Measurements from ENCODE around the gene UBE2V1. TPM values are rescaled to one million over a fixed set of nuclear protein-coding genes. Genes with fewer than 3 reads are reported as not detected.
"Not testable (repeated sequence)": the region's sequence is repeated elsewhere in the genome, so short reads cannot be mapped to it uniquely, and the experiment has no call there.

UBE2V1 gene
- polyA plus RNA-seq, 1 experiment: 101 TPM

DNA sequence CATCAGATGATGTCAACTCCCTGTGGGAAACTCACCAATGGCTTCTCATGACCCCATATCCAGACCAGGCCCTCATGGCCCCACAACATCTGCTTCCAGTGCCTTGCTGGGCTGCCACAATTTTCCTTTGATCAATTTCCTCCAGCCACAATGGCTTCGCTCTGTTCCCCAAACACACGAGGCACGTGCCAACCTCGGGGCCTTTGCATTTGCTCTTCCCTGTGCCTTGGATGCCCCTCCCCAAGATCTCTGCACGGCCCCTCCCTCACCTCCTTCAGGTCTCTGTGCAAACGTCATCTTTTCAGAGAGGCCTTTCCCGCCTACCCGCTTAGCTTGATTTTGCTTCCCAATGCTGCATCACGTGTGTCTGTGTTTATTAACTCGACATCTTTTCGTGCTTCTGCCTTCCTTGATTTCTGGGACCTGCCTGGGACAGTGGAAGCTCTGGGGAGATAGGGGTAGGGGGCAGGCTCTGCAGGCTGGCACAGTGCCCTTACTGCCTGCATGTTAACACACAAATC is 27.4 kb upstream of the UBE2V1 start:
- no peaks in the 10 kb centered on the region for H3K27me3 ChIP-seq (ENCODE audit: control insufficient read depth, insufficient read depth, low read length)
- POLR2A ChIA-PET: no interaction called here
- CTCF ChIA-PET: interaction anchor here (0.7 to 2.1 kb wide), 7 partner anchors 8 to 162 kb away, joined by 3 to 7 read pairs (median 3); partner anchors contain the start of gene PEDS1
- peaks cover 29% of the 10 kb centered on the region for H3K36me3 ChIP-seq (ENCODE audit: control insufficient read depth, insufficient read depth, low read length)
- no peak overlapping the region for H3K4me3 ChIP-seq (ENCODE audit: low read depth, low read length)
- TF ChIP-seq CTCF (IDR thresholded peaks at IDR 0.05; ENCODE audit: insufficient read depth, low read depth, low read length): no peak
- DNase-seq (ENCODE audit: low read depth): no peak

DNA sequence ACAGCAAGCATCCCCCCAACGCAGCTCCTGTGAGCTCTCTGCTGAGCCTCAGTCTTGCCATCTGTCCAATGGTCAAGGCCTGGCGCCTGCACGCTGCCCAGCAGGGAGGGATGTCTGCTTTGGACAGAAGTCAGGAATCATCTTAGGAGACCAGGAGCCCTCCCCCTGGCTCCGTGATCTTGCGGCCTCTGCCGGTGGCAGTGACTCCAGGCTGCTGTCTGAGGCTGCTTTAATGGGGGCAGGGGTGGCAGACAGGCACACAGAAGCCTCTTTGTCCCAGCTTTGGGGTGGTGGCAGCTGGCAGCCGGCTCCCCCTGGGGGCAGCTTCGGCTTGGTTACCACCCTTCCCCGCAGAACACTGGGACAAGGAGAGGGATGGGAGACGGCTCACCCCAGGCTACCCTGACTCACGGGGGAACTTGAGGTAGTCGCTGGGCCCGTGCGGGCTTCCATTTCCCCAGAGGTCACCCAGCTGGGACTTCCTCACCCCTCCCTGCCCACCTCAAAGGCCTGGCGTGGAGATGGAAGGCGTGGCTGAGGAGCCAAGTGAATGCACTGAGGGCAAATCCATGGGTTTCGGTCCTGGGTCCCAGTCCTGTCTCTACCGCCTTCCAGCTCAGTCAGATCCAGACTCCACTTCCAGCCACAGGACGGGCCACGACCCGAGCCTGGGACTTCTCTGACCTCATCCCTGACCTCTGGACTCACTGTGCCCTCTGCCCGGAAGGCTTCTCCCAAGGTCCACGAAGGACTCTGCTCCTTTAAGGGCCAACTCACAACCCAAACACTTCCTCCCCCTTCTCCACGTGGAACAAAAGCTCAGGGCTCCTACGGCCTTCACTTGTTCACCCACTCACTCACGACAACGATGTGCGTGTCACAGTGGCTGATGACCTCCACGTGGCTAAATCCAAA is 25.8 kb upstream of the UBE2V1 start:
- Histone ChIP-seq H3K4me3 (ENCODE audit: low read depth, low read length) (no peak overlapping the region), H3K27me3 (ENCODE audit: control insufficient read depth, insufficient read depth, low read length) (no peaks in the 10 kb centered on the region), H3K36me3 (ENCODE audit: control insufficient read depth, insufficient read depth, low read length) (peaks cover 33% of the 10 kb centered on the region)
- CTCF ChIA-PET: interaction anchor here (0.6 to 2.1 kb wide), 7 partner anchors 10 to 277 kb away, joined by 3 to 7 read pairs (median 3); no protein-coding TSS in a partner anchor
- TF ChIP-seq CTCF (IDR thresholded peaks at IDR 0.05; ENCODE audit: insufficient read depth, low read depth, low read length): 0 out of 2 replicates have a peak, but pooled peaks have one; percentile 13
- no peak for DNase-seq (ENCODE audit: low read depth)
- POLR2A ChIA-PET: no interaction called here

- CTCF ChIA-PET: interaction anchor here (0.6 to 2.1 kb wide), 6 partner anchors 10 to 277 kb away, joined by 3 to 7 read pairs (median 3); no protein-coding TSS in a partner anchor
- POLR2A ChIA-PET: no interaction called here
Measured at GRCh38 chr20:50138120-50138478, 25.1 kb upstream of the UBE2V1 start.

DNA sequence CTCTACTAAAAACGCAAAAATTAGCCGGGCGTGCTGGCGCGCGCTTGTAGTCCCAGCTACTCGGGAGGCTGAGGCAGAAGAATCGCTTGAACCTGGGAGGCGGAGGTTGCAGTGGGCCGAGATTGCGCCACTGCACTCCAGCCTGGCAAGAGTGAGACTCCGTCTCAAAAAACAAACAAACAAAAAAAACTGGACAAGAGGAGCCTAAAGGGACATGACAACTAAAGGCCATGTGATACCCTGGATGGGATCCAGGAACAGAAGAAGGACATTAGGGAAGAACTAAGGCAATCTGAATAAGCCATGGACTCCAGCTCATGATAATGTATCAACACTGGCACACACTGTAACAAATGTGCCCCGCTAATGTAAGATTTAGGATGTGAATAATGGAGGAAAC is 24.8 kb upstream of the UBE2V1 start:
- H3K4me3 ChIP-seq (ENCODE audit: low read depth, low read length); DNase-seq (ENCODE audit: low read depth); H3K27me3 ChIP-seq (ENCODE audit: control insufficient read depth, insufficient read depth, low read length); POLR2A ChIA-PET: not testable (repeated sequence)
- H3K36me3 ChIP-seq (ENCODE audit: control insufficient read depth, insufficient read depth, low read length): peaks cover 29% of the 10 kb centered on the region
- CTCF ChIA-PET: interaction anchor here (0.9 to 1.3 kb wide), 3 partner anchors 9 to 211 kb away, joined by 3 to 4 read pairs (median 3); no protein-coding TSS in a partner anchor

More at GRCh38 chr20:50138120-50138478, 25.1 kb upstream of the UBE2V1 start:
- Histone ChIP-seq H3K27me3 (ENCODE audit: control insufficient read depth, insufficient read depth, low read length) (no peaks in the 10 kb centered on the region), H3K36me3 (ENCODE audit: control insufficient read depth, insufficient read depth, low read length) (peaks cover 31% of the 10 kb centered on the region), H3K4me3 (ENCODE audit: low read depth, low read length) (no peak overlapping the region)
- no peak for DNase-seq (ENCODE audit: low read depth)
- no peak for TF ChIP-seq CTCF (IDR thresholded peaks at IDR 0.05; ENCODE audit: insufficient read depth, low read depth, low read length)

GRCh38 chr20:50136822-50137599 is 24.1 kb upstream of the UBE2V1 start:
- Histone ChIP-seq H3K27me3 (ENCODE audit: control insufficient read depth, insufficient read depth, low read length) (no peaks in the 10 kb centered on the region), H3K4me3 (ENCODE audit: low read depth, low read length) (no peak overlapping the region), H3K36me3 (ENCODE audit: control insufficient read depth, insufficient read depth, low read length) (peaks cover 28% of the 10 kb centered on the region)
- DNase-seq (ENCODE audit: low read depth): no peak
- ChIA-PET CTCF (no interaction called here), POLR2A (no interaction called here)
- no peak for TF ChIP-seq CTCF (IDR thresholded peaks at IDR 0.05; ENCODE audit: insufficient read depth, low read depth, low read length)

GRCh38 chr20:50135157-50135556 is 22.2 kb upstream of the UBE2V1 start:
- CTCF ChIA-PET: interaction anchor here (1.3 to 2.2 kb wide), 2 partner anchors 14 to 34 kb away, joined by 3 to 9 read pairs; no protein-coding TSS in a partner anchor
- POLR2A ChIA-PET; H3K27me3 ChIP-seq (ENCODE audit: control insufficient read depth, insufficient read depth, low read length); DNase-seq (ENCODE audit: low read depth); H3K4me3 ChIP-seq (ENCODE audit: low read depth, low read length): not testable (repeated sequence)
- peaks cover 15% of the 10 kb centered on the region for H3K36me3 ChIP-seq (ENCODE audit: control insufficient read depth, insufficient read depth, low read length)

Data from BJ (cell line).